NB4 (cell line): ENCODE results near the gene DBF4.

ENCODE experiments used
- DNase-seq: peaks from one replicate; pipeline ENCODE4 v3.0.0; 2010; ENCODE audit warnings: low read depth
- H3K4me3 ChIP-seq: one replicate; pipeline ENCODE4 v1.5.1; 2011; ENCODE audit warnings: mild to moderate bottlenecking, low read depth, low read length, moderate library complexity
- CTCF ChIP-seq: IDR thresholded peaks from one replicate; pipeline ENCODE4 v1.5.1; 2012; ENCODE audit warnings: low read depth, low read length
- MAX ChIP-seq: IDR thresholded peaks from 2 replicates; pipeline ENCODE4 v1.6.1; 2011; ENCODE audit warnings: low read depth, low read length
- MYC ChIP-seq: IDR thresholded peaks from 2 replicates; pipeline ENCODE4 v1.6.1; 2011; ENCODE audit warnings: low read depth, low read length
- POLR2A ChIP-seq: IDR thresholded peaks from 2 replicates; pipeline ENCODE4 v1.6.1; 2011; ENCODE audit warnings: mild to moderate bottlenecking; ENCODE audit not compliant: insufficient read length; ENCODE audit errors: extremely low read depth

Gene DBF4

GRCh38 chr7:87926581-87927461 lies 50.5 kb downstream of the DBF4 start:
- DNase-seq: peak; percentile 96
- H3K4me3 ChIP-seq: no peak overlapping the region
- TF ChIP-seq MYC (no peak), CTCF (peak; percentile 43), MAX (no peak), POLR2A (no peak)

- peak overlapping the region; percentile 71 for H3K4me3 ChIP-seq
- DNase-seq: no peak
- TF ChIP-seq MAX (no peak), MYC (no peak), CTCF (no peak), POLR2A (no peak)
These were observed 57.3 kb downstream of the DBF4 start for GRCh38 chr7:87933605-87933952.

- TF ChIP-seq POLR2A: peak; percentile 81
- TF ChIP-seq CTCF: no peak
- TF ChIP-seq MYC: peak; percentile 80
- TF ChIP-seq MAX: peak; percentile 59; the same call in 1 of the 2 replicates
- peak within 1 kb of the TSS; percentile 71 for H3K4me3 ChIP-seq
- DNase-seq: peak; percentile 98
These were observed 57.8 kb downstream of the DBF4 start, which contains the start of gene ADAM22 for GRCh38 chr7:87933953-87934698. Gene ADAM22, plus strand, starts transcription at chr7:87934251. Its CDS starts 215 bp downstream, at chr7:87934466.

- no peak for TF ChIP-seq MAX
- no peak for TF ChIP-seq CTCF
- no peak for TF ChIP-seq POLR2A
- no peak for TF ChIP-seq MYC
- peak; percentile 21 for DNase-seq
- H3K4me3 ChIP-seq: peak overlapping the region; percentile 71
These were observed 58.5 kb downstream of the DBF4 start for GRCh38 chr7:87934699-87935383.

GRCh38 chr7:87935384-87935706 lies 59.1 kb downstream of the DBF4 start:
- no peak for TF ChIP-seq CTCF
- TF ChIP-seq MYC: no peak
- no peak for TF ChIP-seq MAX
- no peak for TF ChIP-seq POLR2A
- DNase-seq: no peak
- no peak overlapping the region for H3K4me3 ChIP-seq
